HG03575 (cell line): ENCODE data around the gene MYO3B.

ENCODE experiments used
- ATAC-seq: cut with Tn5 transposase; IDR thresholded peaks from one replicate; pipeline ENCODE4 v1.9.1; 2021; ENCODE audit not compliant: unreplicated experiment, insufficient number of reproducible peaks, low FRiP score; ENCODE audit errors: extremely low read depth

MYO3B gene

DNA sequence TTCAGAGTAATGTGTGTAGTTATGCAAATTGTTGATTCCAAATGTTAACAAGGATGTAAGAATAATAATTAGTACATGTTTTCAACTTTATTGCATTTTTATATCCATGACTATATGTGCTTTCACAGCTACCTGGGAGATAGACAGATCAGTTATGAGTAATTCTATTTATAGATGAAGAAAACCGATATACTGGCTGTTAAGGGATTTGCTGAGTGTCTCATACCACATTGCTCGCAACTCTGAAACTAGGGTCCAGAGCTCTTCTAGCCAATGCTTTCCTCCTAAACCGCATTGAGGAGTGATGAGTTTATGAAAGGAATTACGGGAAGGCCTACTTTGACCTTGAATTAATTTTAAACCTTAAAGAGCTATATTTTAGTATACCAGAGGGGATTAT, 202.3 kb downstream of the MYO3B start:
- ATAC-seq = no peak

DNA sequence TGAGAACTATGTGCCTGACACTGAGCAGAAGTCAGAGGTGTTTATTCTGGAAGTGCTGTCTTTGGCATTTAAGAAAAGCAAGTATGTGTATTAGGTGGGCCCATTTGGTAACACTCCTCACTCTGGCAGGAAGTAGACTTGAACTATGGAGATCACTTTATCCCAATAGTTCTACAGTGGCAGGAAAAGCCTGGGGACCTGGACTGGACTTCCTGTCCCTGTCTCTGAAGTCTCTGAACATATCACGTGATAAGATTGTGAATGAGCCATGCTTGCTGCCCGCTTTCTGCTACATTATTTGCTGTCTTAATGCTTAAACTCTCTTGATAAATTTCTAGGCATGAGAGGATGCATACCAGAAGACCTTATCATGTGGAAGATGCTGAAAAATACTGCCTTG, 203.7 kb downstream of the MYO3B start:
- ATAC-seq = no peak

DNA sequence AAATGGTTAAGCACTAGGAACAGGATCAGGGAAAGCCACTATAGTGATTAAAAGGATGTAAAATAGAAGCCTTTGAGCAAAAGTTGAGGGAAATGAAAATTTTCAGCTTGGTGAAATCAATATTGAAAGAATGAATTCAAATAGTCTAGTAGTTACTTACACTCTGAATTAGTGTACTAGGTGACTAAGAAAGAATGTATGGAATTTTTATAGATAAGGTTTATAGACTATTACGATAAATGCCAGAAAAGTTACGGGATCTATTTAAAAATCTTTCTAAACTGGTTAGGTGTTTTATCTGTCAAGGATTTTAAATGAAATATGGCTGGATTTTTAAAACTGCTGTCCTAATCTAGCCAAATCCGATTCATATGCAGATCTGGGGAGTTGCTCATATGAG, 208.6 kb downstream of the MYO3B start:
- ATAC-seq = no peak

DNA sequence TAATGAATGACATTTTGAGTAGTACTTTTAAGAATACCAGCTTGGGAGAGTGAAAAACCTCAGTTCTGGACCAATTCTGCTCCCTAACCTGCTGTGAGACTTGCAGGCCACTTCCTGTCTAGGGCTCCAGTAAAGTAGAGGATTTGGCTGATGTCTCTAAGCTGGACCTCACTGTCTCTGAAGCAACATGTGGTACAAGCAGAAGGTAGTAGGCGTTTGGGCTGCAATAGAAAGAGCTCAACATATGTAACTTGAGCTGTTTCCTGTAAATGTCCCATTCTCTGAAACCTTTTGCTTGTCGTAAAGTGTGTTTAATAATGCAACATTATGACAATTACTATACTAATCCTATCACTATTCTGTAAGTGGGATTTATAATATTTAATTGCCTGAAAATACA, 213.1 kb downstream of the MYO3B start:
- no peak for ATAC-seq

DNA sequence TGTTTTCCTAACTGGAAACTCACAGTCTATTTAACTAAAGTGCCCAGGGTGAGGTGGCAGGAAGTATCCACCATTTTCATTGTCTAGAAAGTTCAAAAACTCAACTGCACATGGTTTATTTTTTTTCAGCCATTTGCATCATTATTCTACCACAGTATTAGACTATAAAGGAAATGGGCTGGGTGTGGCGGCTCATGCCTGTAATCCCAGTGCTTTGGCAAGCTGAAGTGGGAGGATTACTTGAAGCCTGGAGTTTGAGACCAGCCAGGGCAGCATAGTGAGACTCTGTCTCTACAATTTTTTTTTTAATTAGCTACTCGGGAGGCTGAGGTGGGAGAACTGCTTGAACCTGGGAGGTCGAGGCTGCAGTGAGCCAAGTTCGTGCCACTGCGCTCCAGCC, 213.8 kb downstream of the MYO3B start:
- ATAC-seq = no peak

DNA sequence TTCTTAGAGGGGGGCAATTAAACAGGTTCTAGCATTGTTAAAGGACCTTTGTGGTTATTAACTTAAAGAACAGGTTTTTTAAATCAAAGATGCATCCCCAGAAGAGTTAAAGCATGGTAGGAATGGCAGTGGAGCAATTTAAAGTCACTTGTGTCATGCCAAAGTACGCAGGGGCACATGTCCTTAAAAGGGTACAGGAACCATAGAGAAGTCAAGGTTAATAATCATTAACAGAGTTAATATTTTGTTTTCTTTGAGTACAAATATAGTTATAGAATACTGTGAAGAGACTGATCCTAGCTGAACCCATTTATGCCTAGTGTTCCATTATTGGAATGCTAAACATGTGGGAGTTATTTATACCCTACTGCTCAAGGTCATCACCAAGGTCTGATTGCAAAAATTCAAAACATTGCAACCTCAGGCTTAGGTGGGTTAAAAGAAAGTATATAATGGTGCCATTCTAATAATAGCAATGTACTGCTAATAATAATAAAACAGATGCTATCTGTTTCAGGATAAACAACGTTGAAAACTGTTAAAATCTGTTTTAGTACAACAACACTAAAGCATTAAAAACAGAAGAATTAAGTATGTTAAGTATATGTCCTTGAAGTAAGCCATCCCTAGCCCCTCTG, 216.0 kb downstream of the MYO3B start:
- ATAC-seq = no peak

DNA sequence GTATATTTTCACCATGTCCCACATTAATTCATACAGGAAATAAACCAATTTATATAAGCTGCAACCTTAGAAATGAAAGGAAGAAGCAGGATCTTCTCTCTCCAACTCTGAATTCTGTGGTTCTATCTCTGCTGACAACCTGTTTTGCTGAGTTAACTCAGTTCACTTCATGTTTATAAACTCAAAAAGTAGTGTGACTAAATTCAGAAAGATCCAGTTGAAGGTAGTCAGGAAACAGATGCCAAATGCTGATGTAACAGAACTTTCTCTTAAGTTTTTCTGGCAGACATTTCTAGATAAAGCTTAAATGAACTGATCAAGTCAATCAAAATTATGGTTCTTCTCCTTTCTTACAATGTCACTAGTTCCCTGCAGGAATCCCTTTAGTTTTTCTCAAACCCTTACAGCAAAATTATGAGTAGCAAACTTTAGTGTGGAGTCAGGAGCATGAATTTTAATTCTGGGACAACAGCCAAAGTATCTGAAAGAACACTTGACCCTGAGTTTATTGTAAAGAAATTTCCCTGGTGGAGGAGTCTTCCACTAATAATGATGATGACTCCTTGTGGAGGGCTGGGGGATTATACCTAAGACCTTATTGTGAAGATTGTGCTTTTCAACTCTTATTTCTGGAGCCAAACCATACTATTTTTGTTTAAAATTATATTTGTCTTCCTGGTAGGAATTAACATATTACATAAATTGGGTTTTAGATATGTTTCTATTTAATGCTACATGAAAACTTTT, 216.9 kb downstream of the MYO3B start:
- ATAC-seq = no peak

DNA sequence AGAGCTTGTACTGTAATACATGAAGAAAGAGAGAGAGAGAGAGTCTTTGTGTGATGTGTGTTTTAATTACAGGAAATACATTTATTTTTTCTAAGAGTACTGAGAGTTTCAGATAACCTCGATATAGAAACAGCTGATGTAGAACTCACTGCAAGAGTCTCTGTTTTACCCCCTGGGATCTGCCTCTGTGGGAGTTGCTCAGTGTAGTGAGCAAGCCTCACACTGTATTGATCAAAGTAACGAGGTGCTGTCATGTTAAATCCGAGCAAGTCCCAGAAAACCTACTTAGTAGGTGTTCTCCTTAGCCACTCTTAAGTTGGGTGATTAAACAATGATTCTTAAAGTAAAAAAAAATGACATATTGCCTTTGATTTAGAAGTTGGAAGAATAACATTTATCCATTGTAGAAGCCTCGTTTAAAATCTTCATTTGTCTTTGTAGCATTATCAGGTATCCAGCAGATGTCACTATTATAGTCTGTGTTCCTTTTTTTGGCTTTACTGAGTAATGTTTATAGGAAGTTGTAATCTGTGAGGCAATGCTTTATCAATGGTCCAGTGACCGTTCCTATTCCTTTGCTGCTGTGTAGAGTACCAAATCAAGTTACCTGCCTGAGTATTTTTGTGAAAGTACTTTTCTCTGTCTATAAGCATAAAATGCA, 219.0 kb downstream of the MYO3B start:
- ATAC-seq = no peak

DNA sequence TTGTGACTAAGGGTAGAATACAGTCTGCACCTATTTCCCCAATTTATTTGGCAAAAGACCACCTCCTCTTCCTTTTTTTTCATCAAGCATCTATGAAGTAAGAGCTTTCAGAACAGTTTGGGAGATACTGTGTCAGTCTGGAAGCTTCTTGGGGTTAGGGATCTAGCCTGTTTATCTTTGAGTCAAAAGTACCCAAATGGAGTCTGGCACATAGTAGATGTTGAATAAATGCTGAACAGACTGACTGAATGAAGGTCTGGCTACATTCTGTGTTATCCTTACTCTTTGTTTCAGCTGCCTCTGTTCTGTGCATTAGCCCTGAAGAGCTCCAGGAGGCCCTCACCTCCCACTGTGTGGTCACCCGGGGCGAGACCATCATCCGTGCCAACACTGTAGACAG, 223.2 kb downstream of the MYO3B start:
- no peak for ATAC-seq

DNA sequence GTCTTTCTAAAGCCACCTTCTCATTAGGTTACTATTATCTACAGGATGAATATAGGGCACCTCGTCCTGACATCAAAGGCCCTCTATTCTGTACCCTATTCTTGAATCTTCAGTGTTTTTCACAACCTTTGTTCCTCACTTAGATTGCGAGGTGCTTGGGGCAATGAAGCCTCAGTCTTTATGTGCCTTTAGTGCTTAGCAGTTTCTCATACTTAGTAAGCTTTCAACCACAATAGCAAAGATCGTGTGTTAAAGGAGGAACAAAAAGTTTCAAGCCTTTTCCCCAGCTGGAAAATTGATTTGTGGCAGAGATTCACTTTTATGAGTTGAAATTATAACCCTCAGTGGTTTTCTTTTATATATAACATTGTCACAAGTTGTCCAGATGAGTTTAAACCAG, 226.9 kb downstream of the MYO3B start:
- no peak for ATAC-seq

DNA sequence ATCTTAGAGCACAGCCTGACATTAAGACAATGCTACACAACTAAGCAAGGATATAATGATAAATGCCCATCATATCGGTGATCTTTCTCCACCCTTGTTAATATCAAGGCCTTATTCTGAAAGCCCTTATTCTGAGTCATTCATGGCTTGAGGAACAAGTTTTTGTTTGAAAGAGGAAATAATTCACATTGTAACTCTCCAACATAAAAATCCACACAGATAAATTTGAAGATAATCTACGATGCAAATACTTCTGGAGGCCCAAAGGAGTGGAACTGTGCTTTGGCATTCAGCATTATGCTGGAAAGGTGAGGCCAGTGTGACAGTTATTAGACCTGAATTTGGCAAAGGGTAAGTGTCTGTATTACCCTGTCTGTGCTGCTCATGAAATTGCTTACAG, 227.4 kb downstream of the MYO3B start:
- no peak for ATAC-seq

DNA sequence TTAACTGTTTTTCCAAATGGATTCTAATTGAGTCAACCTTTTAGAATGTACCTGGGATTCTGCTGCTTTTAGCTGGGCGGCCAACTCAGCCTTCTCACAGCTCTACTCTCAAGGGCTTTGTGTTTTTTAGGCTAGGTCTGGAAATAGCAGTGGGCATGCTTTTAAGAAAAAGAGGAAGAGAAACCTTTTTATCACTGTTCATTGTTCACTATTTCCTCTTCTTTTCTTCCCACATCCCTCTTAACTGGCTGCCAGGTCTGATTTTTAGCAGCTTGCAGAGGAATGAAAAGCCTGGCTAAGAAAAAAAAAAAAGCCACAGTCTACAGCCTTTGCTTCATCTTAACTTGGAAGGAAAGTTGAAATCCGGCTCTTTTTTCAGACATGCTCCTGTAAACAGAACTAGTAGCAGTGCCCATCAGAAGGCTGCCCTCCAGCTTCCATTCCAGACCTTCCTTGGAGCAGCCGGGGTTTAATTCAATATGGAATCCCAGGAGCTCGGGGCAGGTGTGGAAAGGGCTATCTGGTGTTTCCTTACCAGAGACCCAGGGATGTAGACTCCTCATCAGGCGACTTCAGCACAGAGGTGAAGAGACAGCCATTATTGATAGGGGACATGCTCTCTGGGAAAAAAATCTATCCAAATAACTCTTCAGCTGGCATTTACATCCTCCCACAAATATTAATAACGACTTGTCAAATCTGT, 230.7 kb downstream of the MYO3B start:
- ATAC-seq = peak; percentile 52

DNA sequence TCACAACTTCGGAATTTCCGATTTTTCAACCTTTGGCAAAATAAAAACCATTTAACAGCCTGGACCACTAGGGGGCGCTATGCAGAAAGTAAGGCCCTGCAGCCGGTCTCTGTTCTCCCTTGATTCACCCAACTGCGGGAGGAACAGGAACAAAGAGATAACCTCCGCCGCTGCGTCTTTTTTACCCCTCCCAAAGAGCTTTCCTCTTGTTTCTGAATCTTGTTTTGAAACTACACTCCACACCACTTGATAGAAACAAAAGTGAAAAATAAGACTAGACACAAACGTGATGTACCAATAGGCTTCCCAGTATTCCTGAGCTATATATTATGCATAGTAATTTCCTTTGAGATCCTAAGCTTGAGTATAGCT, 231.2 kb downstream of the MYO3B start:
- ATAC-seq = no peak

DNA sequence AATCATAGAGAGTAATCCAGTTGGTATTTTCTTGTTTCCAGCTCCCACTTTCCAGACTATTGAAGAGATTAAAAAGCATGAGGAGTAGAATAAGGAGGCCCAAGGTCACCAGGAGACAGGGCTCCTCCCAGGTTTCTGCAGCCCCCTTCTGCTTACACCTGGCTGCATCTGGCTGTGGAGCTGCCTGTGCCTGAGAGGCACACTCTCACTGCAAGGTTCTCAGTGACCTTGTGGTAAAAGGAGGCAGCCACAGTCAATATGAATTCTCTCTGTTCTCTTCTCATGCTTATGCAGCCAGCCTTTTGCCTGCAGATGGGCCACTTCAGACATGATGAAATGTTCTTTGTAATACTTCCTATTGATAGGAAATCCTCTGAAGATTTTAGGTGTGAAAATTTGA, 233.7 kb downstream of the MYO3B start:
- no peak for ATAC-seq

DNA sequence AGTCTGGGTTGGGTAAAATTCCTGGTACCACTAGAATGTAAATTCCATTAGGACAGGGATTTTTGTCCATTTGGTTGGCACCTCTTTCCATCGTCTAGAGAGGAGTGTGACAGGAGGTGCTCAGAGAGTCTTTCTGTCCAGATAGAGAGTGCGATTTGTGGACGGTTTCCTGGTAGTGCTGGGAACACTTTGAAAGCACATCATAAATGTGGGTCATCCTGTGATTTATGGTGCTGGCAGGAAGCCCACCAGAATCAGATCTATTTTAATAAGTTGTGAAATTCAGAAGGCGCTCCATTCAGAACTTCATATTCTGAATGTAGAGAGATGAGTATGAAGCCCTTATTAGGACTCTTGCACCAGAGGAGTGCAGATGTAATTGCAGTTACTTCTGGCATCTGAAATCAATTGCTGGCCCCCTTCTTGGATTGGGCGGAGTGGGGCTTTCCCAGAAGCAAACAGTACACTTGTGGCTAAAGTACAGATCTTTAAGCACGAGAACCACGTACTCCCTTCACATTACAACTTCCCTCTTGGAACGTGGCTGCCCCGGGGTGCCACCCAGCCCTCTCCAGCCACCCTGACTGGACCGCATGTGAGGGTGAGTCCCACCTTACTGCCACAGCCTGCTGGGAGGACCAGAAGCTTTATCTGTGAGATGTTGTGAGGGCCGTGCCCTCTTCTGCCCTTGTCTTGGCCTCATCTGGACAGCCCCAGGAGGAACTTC, 243.2 kb downstream of the MYO3B start:
- no peak for ATAC-seq

DNA sequence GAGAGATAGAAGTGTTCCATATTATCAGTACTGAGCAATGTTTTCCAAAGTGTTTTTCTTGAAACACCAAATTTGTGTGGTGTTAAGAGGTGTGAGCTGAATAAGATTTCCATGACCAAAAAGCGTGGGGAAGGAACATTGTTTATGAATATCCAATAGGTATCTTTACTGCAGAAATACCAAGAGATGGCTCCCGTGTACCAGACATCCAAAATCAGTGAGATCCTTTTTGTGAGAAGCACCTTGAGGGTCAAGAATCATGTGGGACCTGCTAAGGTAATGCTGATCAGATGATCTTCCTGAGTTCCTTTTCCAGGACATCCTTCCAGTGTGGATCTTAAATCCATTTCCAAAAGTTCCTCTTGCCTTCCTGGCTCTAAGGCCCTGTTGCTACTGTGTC, 246.0 kb downstream of the MYO3B start:
- no peak for ATAC-seq

DNA sequence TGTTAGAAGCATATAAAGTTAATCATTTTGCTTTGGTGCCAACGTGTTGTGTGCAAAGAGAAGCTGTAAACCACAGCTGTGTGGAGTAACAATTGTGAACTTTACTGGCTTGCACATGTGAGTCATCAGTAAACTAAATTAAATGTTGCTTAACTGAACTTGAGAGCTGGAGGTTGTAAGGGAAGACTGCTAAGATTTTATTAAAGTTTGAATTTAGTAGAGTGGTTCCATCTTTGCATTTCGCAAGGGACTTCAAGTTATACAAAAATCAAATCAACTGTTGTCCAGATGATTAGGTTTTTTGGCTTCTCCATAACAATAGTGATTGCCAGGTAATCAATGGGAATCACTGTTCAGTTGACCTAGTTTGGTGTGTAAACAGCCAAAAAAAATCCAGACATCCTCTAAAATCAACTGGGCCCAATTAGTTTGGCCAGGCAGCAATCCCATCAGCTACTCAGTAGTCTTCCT, 247.4 kb downstream of the MYO3B start:
- no peak for ATAC-seq

DNA sequence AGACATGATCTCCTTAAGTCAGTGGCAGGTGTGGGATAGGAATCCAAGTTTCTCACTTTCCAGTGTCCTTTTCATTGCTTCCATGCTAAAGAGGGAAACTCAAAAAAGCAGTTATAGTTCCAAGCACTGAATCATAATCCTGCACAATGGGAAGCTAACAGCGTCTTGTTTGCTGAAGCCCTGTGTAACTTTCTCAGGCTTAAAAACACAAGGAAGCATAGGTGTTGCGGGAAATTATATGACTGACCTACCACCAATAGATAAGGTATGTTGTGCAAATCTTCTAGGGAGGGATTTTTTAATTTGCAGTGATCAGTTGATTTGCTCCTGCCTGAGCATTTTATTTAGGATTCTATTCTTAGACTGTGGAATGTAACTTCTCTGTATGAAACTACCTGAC, 250.9 kb downstream of the MYO3B start:
- no peak for ATAC-seq

DNA sequence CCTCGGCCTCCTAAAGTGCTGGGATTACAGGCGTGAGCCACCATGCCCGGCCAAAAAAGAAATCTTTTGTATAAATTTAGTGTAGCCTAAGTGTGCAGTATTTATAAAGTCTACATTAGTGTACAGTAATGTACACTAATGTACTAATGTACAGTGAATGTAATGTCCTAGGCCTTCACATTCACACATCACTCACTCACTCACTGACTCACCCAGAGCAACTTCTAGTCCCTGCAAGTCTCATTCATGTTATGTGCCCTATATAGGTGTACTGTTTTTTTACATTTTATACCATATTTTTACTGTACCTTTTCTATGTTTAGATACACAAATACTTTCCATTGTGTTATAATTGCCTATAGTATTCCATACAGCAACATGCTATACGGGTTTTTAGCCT, 254.9 kb downstream of the MYO3B start:
- no peak for ATAC-seq
